Body of pancreas (tissue), 4 donors: ENCODE measurements around the gene DLG2.

ENCODE experiments used
- POLR2A ChIP-seq, 3 donors: fragments of 450-650 bp; IDR thresholded peaks; one replicate each; pipeline ENCODE4 v1.6.1; 2016; ENCODE audit warnings: antibody characterized with exemption in 3 of 3, mild to moderate bottlenecking in 2 of 3
- TF ChIP-seq, protein P1 (sequence below), 7 experiments: fragments of 450-650 bp in 4 of 7; fragments of 200-600 bp in 3 of 7; sonication (generic) in 3 of 7; IDR thresholded peaks; one replicate each; pipeline ENCODE4 v1.5.1; 2016 to 2019; ENCODE audit warnings: antibody characterized with exemption in 7 of 7

DNA sequence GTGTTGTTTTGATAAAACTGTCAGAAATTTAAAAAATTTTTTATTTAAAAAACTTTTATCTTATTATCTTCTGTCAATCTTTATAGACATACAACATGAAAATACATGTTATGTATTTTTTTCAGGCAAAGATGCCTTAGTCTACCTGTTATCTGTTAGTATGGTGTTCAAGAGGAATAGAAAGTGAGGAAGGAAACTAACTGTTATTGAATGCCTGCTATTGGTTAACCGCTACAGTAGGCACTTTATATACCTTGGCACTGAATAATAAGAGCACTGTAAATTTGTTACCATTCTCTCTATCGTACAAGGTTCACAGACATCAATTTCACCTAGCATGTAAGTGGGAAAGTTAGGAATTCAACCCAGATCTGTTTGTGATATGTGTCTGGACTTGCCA is 2068.9 kb downstream of the DLG2 start:
- TF ChIP-seq, protein P1, sequence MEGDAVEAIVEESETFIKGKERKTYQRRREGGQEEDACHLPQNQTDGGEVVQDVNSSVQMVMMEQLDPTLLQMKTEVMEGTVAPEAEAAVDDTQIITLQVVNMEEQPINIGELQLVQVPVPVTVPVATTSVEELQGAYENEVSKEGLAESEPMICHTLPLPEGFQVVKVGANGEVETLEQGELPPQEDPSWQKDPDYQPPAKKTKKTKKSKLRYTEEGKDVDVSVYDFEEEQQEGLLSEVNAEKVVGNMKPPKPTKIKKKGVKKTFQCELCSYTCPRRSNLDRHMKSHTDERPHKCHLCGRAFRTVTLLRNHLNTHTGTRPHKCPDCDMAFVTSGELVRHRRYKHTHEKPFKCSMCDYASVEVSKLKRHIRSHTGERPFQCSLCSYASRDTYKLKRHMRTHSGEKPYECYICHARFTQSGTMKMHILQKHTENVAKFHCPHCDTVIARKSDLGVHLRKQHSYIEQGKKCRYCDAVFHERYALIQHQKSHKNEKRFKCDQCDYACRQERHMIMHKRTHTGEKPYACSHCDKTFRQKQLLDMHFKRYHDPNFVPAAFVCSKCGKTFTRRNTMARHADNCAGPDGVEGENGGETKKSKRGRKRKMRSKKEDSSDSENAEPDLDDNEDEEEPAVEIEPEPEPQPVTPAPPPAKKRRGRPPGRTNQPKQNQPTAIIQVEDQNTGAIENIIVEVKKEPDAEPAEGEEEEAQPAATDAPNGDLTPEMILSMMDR (IDR thresholded peaks at IDR 0.05) = no peak
- no peak for TF ChIP-seq POLR2A (IDR thresholded peaks at IDR 0.05)
